Measurements from ENCODE around the gene RASGEF1C. TPM values are rescaled to one million over a fixed set of nuclear protein-coding genes. Genes with fewer than 3 reads are reported as not detected.
A peak's percentile ranks its signal among the peaks of the same experiment; 100 is the strongest.

RASGEF1C gene
- total RNA-seq, 3 donors from 2014 or later: 0.73 TPM; not detected in 2

GRCh38 chr5:180135128-180135955 lies 73.7 kb downstream of the RASGEF1C start:
- TF ChIP-seq POLR2AphosphoS5 (IDR thresholded peaks at IDR 0.05) (no peak), CTCF (IDR thresholded peaks at IDR 0.05) (no peak), POLR2A (IDR thresholded peaks at IDR 0.05) (no peak)
- Histone ChIP-seq H3K4me3 (no peak overlapping the region), H3K27me3 (no peaks in the 10 kb centered on the region), H3K27ac (no peak overlapping the region), H3K4me1 (no peaks in the 10 kb centered on the region), H3K36me3 (no peaks in the 10 kb centered on the region), H3K9me3 (no peaks in the 10 kb centered on the region)
- DNase-seq (ENCODE audit: low spot score in 2 of 2): peak; percentile 26 to 37
- intact Hi-C loops (cut with DNase I; ENCODE audit: low total_unique reads): no loop called here

- no peak overlapping the region for H3K27ac ChIP-seq
- TF ChIP-seq CTCF (IDR thresholded peaks at IDR 0.05) (no peak), POLR2A (IDR thresholded peaks at IDR 0.05) (no peak), POLR2AphosphoS5 (IDR thresholded peaks at IDR 0.05) (no peak)
- H3K4me3 ChIP-seq: no peak overlapping the region
- intact Hi-C loops (cut with DNase I; ENCODE audit: low total_unique reads): no loop called here
- H3K9me3 ChIP-seq: no peaks in the 10 kb centered on the region
- H3K4me1 ChIP-seq: no peaks in the 10 kb centered on the region
- H3K27me3 ChIP-seq: no peaks in the 10 kb centered on the region
- no peaks in the 10 kb centered on the region for H3K36me3 ChIP-seq
- DNase-seq (ENCODE audit: low spot score in 2 of 2): peak in 1 of 2 donors; percentile 36
Measured at GRCh38 chr5:180133971-180134508, 75.0 kb downstream of the RASGEF1C start.

- H3K9me3 ChIP-seq: no peaks in the 10 kb centered on the region
- H3K36me3 ChIP-seq: no peaks in the 10 kb centered on the region
- H3K4me3 ChIP-seq: no peak overlapping the region
- intact Hi-C loops (cut with DNase I; ENCODE audit: low total_unique reads): no loop called here
- no peak overlapping the region for H3K27ac ChIP-seq
- no peak for DNase-seq (ENCODE audit: low spot score in 2 of 2)
- no peaks in the 10 kb centered on the region for H3K27me3 ChIP-seq
- H3K4me1 ChIP-seq: no peaks in the 10 kb centered on the region
- TF ChIP-seq POLR2AphosphoS5 (IDR thresholded peaks at IDR 0.05) (no peak), CTCF (IDR thresholded peaks at IDR 0.05) (no peak), POLR2A (IDR thresholded peaks at IDR 0.05) (no peak)
Measured at GRCh38 chr5:180133551-180133950, 75.5 kb downstream of the RASGEF1C start.

- Histone ChIP-seq H3K4me3 (no peak overlapping the region), H3K27me3 (no peaks in the 10 kb centered on the region), H3K36me3 (no peaks in the 10 kb centered on the region), H3K9me3 (no peaks in the 10 kb centered on the region), H3K27ac (no peak overlapping the region), H3K4me1 (no peaks in the 10 kb centered on the region)
- peak in 1 of 2 donors; percentile 27 for DNase-seq (ENCODE audit: low spot score in 2 of 2)
- intact Hi-C loops (cut with DNase I; ENCODE audit: low total_unique reads): no loop called here
- no peak for TF ChIP-seq CTCF (IDR thresholded peaks at IDR 0.05)
- no peak for TF ChIP-seq POLR2A (IDR thresholded peaks at IDR 0.05)
- TF ChIP-seq POLR2AphosphoS5 (IDR thresholded peaks at IDR 0.05): no peak
Measured at GRCh38 chr5:180133060-180133459, 76.0 kb downstream of the RASGEF1C start.
